SIG-M5 (cell line): Measurements from ENCODE around the gene SNED1.

Experiments
- DNase-seq: peaks from one replicate; lab custom pipeline; 2025; lab: John Stamatoyannopoulos, UW

Gene SNED1

GRCh38 chr2:240960309-240960970 lies 38.0 kb upstream of the SNED1 start:
- no peak for DNase-seq

GRCh38 chr2:240960971-240961876 lies 37.2 kb upstream of the SNED1 start:
- no peak for DNase-seq

- DNase-seq = no peak
These were observed 36.5 kb upstream of the SNED1 start for GRCh38 chr2:240961910-240962299.

GRCh38 chr2:240962300-240963064 lies 35.9 kb upstream of the SNED1 start:
- DNase-seq = no peak

- DNase-seq = no peak
These were observed 35.2 kb upstream of the SNED1 start for GRCh38 chr2:240963065-240963867.

GRCh38 chr2:240963868-240964703 lies 34.3 kb upstream of the SNED1 start:
- DNase-seq = no peak

- no peak for DNase-seq
These were observed 33.6 kb upstream of the SNED1 start for GRCh38 chr2:240964704-240965295.

GRCh38 chr2:240965296-240965904 lies 33.0 kb upstream of the SNED1 start:
- DNase-seq = no peak

GRCh38 chr2:240965905-240966456 lies 32.4 kb upstream of the SNED1 start:
- DNase-seq = no peak

GRCh38 chr2:240966457-240966905 lies 31.9 kb upstream of the SNED1 start:
- no peak for DNase-seq

GRCh38 chr2:240966906-240967680 lies 31.3 kb upstream of the SNED1 start:
- DNase-seq = no peak

GRCh38 chr2:240967681-240968621 lies 30.5 kb upstream of the SNED1 start:
- no peak for DNase-seq

GRCh38 chr2:240968731-240969624 lies 29.4 kb upstream of the SNED1 start:
- no peak for DNase-seq

GRCh38 chr2:240970104-240970503 lies 28.3 kb upstream of the SNED1 start:
- DNase-seq = no peak

- DNase-seq = no peak
These were observed 27.6 kb upstream of the SNED1 start for GRCh38 chr2:240970816-240971215.

- no peak for DNase-seq
These were observed 26.2 kb upstream of the SNED1 start for GRCh38 chr2:240972201-240972600.
